ENCODE data around the gene KLHL29. TPM values are rescaled to one million over a fixed set of nuclear protein-coding genes. Genes with fewer than 3 reads are reported as not detected.

The KLHL29 gene
- polyA plus RNA-seq, 1 donor, result 11.9 TPM

- no peak for DNase-seq
These were observed 249.0 kb downstream of the KLHL29 start for GRCh38 chr2:23633966-23634365.

GRCh38 chr2:23635442-23636340 lies 250.7 kb downstream of the KLHL29 start:
- no peak for DNase-seq

GRCh38 chr2:23636426-23636825 lies 251.4 kb downstream of the KLHL29 start:
- DNase-seq, result no peak

- no peak for DNase-seq
These were observed 252.2 kb downstream of the KLHL29 start for GRCh38 chr2:23637011-23637778.

- DNase-seq, result no peak
These were observed 254.5 kb downstream of the KLHL29 start for GRCh38 chr2:23639406-23639982.

- DNase-seq, result no peak
These were observed 255.7 kb downstream of the KLHL29 start for GRCh38 chr2:23640711-23641110.

- no peak for DNase-seq
These were observed 257.5 kb downstream of the KLHL29 start for GRCh38 chr2:23642516-23642915.

GRCh38 chr2:23645230-23645808 lies 260.3 kb downstream of the KLHL29 start:
- no peak for DNase-seq

GRCh38 chr2:23647563-23647962 lies 262.6 kb downstream of the KLHL29 start:
- no peak for DNase-seq

GRCh38 chr2:23649303-23649702 lies 264.3 kb downstream of the KLHL29 start:
- DNase-seq, result no peak

GRCh38 chr2:23649819-23650218 lies 264.8 kb downstream of the KLHL29 start:
- no peak for DNase-seq

- no peak for DNase-seq
These were observed 266.5 kb downstream of the KLHL29 start for GRCh38 chr2:23651187-23652080.

- DNase-seq, result no peak
These were observed 268.3 kb downstream of the KLHL29 start for GRCh38 chr2:23653326-23653725.

- DNase-seq, result no peak
These were observed 269.8 kb downstream of the KLHL29 start for GRCh38 chr2:23654756-23655155.

GRCh38 chr2:23655934-23656596 lies 271.1 kb downstream of the KLHL29 start:
- no peak for DNase-seq

GRCh38 chr2:23656597-23656973 lies 271.6 kb downstream of the KLHL29 start:
- DNase-seq, result no peak

GRCh38 chr2:23657371-23657770 lies 272.4 kb downstream of the KLHL29 start:
- DNase-seq, result no peak

- no peak for DNase-seq
These were observed 273.0 kb downstream of the KLHL29 start for GRCh38 chr2:23657934-23658333.

- no peak for DNase-seq
These were observed 273.5 kb downstream of the KLHL29 start for GRCh38 chr2:23658466-23658942.

- no peak for DNase-seq
These were observed 274.3 kb downstream of the KLHL29 start for GRCh38 chr2:23659328-23659727.

- DNase-seq, result no peak
These were observed 274.8 kb downstream of the KLHL29 start for GRCh38 chr2:23659773-23660172.
